B cell (primary cell): ENCODE data around the gene NXPE4.

ENCODE experiments used
- EZH2 ChIP-seq: IDR thresholded peaks from 2 replicates; pipeline ENCODE4 v1.6.1; 2012; ENCODE audit warnings: borderline replicate concordance, low read depth, mild to moderate bottlenecking, moderate library complexity, low read length; ENCODE audit not compliant: insufficient read depth, poor library complexity, severe bottlenecking
- TF ChIP-seq, protein P1 (sequence below): fragments of 200-600 bp; IDR thresholded peaks from one replicate; pipeline ENCODE4 v1.8.0; 2022; ENCODE audit warnings: antibody characterized with exemption, mild to moderate bottlenecking

DNA sequence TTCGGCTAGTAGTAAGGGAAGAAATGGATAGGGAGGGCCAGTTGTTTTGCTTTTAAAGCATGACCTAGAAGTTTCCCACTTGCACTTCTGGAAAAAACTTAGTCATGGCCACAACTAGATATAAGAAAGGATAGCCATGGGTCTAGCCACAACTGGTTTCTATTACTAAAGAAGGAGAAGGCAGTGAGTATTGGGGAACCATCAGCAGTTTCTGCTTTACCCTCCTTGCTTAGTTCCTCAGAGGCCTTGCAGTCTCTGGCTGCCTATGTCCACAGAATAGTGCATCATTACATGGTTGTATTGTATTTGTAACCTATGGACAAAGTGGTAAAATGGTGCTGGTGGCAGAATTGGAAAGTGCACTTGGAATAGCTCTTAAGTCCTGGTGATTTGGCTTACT lies 71.5 kb downstream of the NXPE4 start:
- TF ChIP-seq, protein P1, sequence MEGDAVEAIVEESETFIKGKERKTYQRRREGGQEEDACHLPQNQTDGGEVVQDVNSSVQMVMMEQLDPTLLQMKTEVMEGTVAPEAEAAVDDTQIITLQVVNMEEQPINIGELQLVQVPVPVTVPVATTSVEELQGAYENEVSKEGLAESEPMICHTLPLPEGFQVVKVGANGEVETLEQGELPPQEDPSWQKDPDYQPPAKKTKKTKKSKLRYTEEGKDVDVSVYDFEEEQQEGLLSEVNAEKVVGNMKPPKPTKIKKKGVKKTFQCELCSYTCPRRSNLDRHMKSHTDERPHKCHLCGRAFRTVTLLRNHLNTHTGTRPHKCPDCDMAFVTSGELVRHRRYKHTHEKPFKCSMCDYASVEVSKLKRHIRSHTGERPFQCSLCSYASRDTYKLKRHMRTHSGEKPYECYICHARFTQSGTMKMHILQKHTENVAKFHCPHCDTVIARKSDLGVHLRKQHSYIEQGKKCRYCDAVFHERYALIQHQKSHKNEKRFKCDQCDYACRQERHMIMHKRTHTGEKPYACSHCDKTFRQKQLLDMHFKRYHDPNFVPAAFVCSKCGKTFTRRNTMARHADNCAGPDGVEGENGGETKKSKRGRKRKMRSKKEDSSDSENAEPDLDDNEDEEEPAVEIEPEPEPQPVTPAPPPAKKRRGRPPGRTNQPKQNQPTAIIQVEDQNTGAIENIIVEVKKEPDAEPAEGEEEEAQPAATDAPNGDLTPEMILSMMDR = no peak
- TF ChIP-seq EZH2 = no peak
